Common myeloid progenitor, CD34-positive (primary cell): ENCODE results near the gene RGS21. TPM values are rescaled to one million over a fixed set of nuclear protein-coding genes. Genes with fewer than 3 reads are reported as not detected.

Experiments used
- CTCF ChIA-PET: fragments of 350-600 bp; sonication (Branson Sonifier 250); formaldehyde crosslinking; loops from one replicate; lab custom pipeline; 2021; ENCODE audit warnings: antibody characterized with exemption; lab: Charles Lee
- POLR2A ChIA-PET: fragments of 350-600 bp; sonication (Branson Sonifier 250); formaldehyde crosslinking; loops from one replicate; lab custom pipeline; 2021; ENCODE audit warnings: antibody characterized with exemption; lab: Charles Lee
- DNase-seq, 3 donors: peaks; one replicate each; pipeline versions ENCODE4 v3.0.0 to v3.0.0-alpha.2; 2013
- H3K27ac ChIP-seq, 2 experiments: 1 replicate in 1 of 2; 2 replicates in 1 of 2; pipeline ENCODE4 v1.7.0; 2013; ENCODE audit warnings: inconsistent platforms in 2 of 2, low read length in 2 of 2, mild to moderate bottlenecking in 2 of 2, low read depth in 1 of 2, moderate library complexity in 1 of 2; ENCODE audit not compliant: severe bottlenecking in 2 of 2, insufficient read depth in 1 of 2, poor library complexity in 1 of 2
- H3K27me3 ChIP-seq, 5 experiments: replicated peaks in 2 of 5; 1 replicate in 3 of 5; 2 replicates in 2 of 5; pipeline versions ENCODE4 v1.6.1 to v1.7.0; 2013; ENCODE audit warnings: low read length in 4 of 5, mild to moderate bottlenecking in 2 of 5, moderate library complexity in 2 of 5, inconsistent platforms in 1 of 5; ENCODE audit not compliant: insufficient read depth in 5 of 5, control insufficient read depth in 4 of 5
- H3K36me3 ChIP-seq, 4 experiments: 1 replicate in 2 of 4; 2 replicates in 2 of 4; pipeline versions ENCODE4 v1.6.1 to v1.7.0; 2013; ENCODE audit warnings: low read length in 3 of 4, control low read depth in 1 of 4, mild to moderate bottlenecking in 1 of 4; ENCODE audit not compliant: control insufficient read depth in 4 of 4, insufficient read depth in 4 of 4
- H3K4me1 ChIP-seq, 4 experiments: 1 replicate in 3 of 4; 2 replicates in 1 of 4; pipeline versions ENCODE4 v1.6.1 to v1.7.1; 2013; ENCODE audit warnings: low read length in 3 of 4, mild to moderate bottlenecking in 3 of 4, control low read depth in 1 of 4, inconsistent platforms in 1 of 4, moderate library complexity in 1 of 4; ENCODE audit not compliant: control insufficient read depth in 4 of 4, insufficient read depth in 4 of 4; ENCODE audit errors: control extremely low read depth in 1 of 4
- H3K4me3 ChIP-seq, 7 experiments: 1 replicate in 4 of 7; 2 replicates in 3 of 7; pipeline versions ENCODE4 v1.5.1 to v1.7.0; 2013; ENCODE audit warnings: mild to moderate bottlenecking in 7 of 7, low read length in 6 of 7, moderate library complexity in 6 of 7, inconsistent platforms in 2 of 7, low read depth in 2 of 7, control low read depth in 1 of 7; ENCODE audit not compliant: insufficient read depth in 4 of 7, control insufficient read depth in 1 of 7; ENCODE audit errors: extremely low read depth in 1 of 7
- H3K9me3 ChIP-seq, 5 experiments: 1 replicate in 4 of 5; 2 replicates in 1 of 5; pipeline versions ENCODE4 v1.6.1 to v1.7.1; 2013; ENCODE audit warnings: low read length in 4 of 5, mild to moderate bottlenecking in 2 of 5, inconsistent platforms in 1 of 5, low read depth in 1 of 5, moderate library complexity in 1 of 5; ENCODE audit not compliant: control insufficient read depth in 4 of 5, insufficient read depth in 2 of 5; ENCODE audit errors: control extremely low read depth in 1 of 5
- WGBS: methylation state at CpG from one replicate; pipeline ENCODE4 v1.1.5; 2013; ENCODE audit not compliant: insufficient coverage; 5-methylcytosine and 5-hydroxymethylcytosine counted together
- polyA plus RNA-seq: library from polyadenylated mRNA; unstranded; fragments of 120-200 nt; gene quantifications from one replicate; pipeline ENCODE4 v1.2.1, GENCODE V29; 2013

The RGS21 gene
- not detected for polyA plus RNA-seq

DNA sequence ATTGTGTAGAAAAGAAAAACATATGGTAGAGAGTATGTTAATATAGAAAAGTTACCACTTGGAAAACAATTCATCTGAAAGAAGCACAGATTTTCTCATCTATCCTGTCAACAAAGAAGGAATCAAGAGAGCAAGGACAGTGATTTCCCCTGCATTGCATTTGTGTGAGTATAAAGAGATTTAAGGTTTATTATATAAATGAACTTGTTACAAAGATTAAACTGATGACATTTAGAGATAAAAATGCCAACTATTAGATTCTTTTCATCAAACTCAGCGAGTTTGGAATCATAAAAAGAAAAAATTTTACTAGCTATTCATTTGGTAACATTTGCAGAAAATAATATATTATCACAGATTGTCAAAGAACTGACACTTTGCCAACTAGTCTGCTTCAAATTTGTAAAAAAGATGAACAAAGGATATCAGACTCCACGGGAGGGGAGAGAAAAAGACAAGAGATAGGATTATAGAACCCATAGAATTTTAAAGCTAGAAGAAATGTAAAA, at the start of gene RGS21:
Gene RGS21, plus strand, starts transcription at position 51 of the 509 bp plus-strand sequence. CDS start 26,045 bp downstream, outside the sequence.
- Histone ChIP-seq H3K27me3 (no peaks in the 10 kb centered on the region), H3K27ac (no peak within 1 kb of the TSS), H3K9me3 (no peaks in the 10 kb centered on the region), H3K4me1 (no peaks in the 10 kb centered on the region), H3K4me3 (no peak within 1 kb of the TSS), H3K36me3 (no peaks in the 10 kb centered on the region)
- WGBS: no CpG with 5 or more reads among the region's 2 CpGs
- POLR2A ChIA-PET: no interaction called here
- CTCF ChIA-PET: interaction anchor here (1.8 kb wide), 2 partner anchors 14 to 323 kb away, joined by 4 to 5 read pairs; no protein-coding TSS in a partner anchor
- DNase-seq: no peak

GRCh38 chr1:192268468-192269052, 48.2 kb upstream of the RGS21 start:
- H3K36me3 ChIP-seq: no peaks in the 10 kb centered on the region
- H3K27me3 ChIP-seq: no peaks in the 10 kb centered on the region
- H3K4me1 ChIP-seq: peaks cover 0 to 6% (median 3%) of the 10 kb centered on the region in 4 experiments
- POLR2A ChIA-PET: no interaction called here
- no peak overlapping the region for H3K27ac ChIP-seq
- WGBS: 100% methylated on average over 2 of the region's 6 CpGs
- DNase-seq: no peak
- no peaks in the 10 kb centered on the region for H3K9me3 ChIP-seq
- CTCF ChIA-PET: no interaction called here
- H3K4me3 ChIP-seq: no peak overlapping the region

DNA sequence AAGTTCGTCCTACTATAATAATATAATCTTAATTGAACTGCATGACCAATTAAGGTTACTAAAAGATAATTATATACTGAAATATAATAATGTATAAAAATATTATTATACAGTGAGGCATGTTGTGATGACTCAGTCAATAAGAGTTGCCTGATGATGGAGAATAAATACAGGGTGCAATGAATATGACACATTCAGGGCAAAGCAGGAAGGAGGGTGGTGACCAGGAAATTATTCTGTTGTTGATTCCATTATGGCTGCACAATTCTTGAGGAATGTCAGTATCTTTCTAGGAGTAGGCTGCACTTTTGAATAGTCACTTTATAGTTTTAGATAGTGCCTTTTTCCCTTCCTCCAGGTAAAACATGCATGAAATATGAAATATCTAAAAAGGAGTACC, 46.4 kb upstream of the RGS21 start:
- POLR2A ChIA-PET: no interaction called here
- no peaks in the 10 kb centered on the region for H3K36me3 ChIP-seq

DNA sequence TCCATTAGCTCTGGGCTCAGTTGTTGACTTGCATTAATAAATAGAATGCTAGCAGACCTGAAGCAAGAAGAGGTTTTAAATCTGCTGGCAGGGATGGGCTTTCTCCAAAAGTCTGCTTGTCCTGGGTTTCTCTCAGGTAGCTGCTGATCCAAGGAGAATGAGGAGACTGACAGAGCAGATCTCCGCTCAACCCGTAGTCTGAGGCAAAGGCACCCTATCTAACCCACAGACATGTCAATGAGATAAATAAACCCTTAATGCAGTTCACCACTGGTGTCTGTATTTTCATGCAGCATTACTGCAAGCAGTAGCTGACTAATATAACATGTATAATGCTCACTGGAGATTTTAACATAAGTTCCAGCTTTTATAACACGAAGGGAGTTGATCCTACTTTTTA, 44.1 kb upstream of the RGS21 start:
- Histone ChIP-seq H3K27me3 (no peaks in the 10 kb centered on the region), H3K36me3 (no peaks in the 10 kb centered on the region), H3K27ac (no peak overlapping the region), H3K9me3 (no peaks in the 10 kb centered on the region), H3K4me3 (no peak overlapping the region), H3K4me1 (no peaks in the 10 kb centered on the region)
- no peak for DNase-seq
- ChIA-PET CTCF (no interaction called here), POLR2A (no interaction called here)
- WGBS: 79% methylated on average over 2 of the region's 3 CpGs

More for the DNA sequence above, 46.4 kb upstream of the RGS21 start:
- DNase-seq: no peak
- no peaks in the 10 kb centered on the region for H3K9me3 ChIP-seq
- WGBS: no CpG with 5 or more reads among the region's 1 CpG
- no peaks in the 10 kb centered on the region for H3K4me1 ChIP-seq
- no peak overlapping the region for H3K27ac ChIP-seq
- CTCF ChIA-PET: no interaction called here
- H3K4me3 ChIP-seq: no peak overlapping the region
- H3K27me3 ChIP-seq: no peaks in the 10 kb centered on the region

DNA sequence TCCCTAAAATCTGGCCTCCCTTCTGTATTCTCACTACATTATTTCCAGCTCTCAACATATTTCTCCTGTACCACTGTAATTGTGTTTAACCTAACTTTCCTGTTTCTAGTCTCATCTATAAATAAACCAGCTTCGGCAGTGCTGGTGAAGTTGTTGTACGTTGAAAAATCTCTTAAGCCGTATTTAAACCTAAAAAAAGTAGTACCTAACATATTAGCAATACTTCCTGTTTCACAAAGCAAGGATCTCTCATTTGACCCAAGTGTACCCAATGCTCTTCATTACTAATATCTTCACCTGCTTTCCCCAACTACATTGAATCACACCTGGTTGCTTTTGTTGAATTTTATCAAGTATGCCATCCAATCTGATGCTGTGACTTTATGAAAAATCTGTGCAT, 42.2 kb upstream of the RGS21 start:
- Histone ChIP-seq H3K9me3 (no peaks in the 10 kb centered on the region), H3K36me3 (no peaks in the 10 kb centered on the region), H3K4me3 (no peak overlapping the region), H3K27ac (no peak overlapping the region), H3K4me1 (no peaks in the 10 kb centered on the region), H3K27me3 (no peaks in the 10 kb centered on the region)
- POLR2A ChIA-PET: no interaction called here
- CTCF ChIA-PET: no interaction called here
- WGBS: 82% methylated on average over 2 of the region's 3 CpGs
- DNase-seq: no peak

GRCh38 chr1:192277635-192278034, 39.2 kb upstream of the RGS21 start:
- DNase-seq: peak in 1 of 3 donors; percentile 48
- Histone ChIP-seq H3K4me1 (no peaks in the 10 kb centered on the region), H3K4me3 (no peak overlapping the region), H3K36me3 (no peaks in the 10 kb centered on the region), H3K27me3 (no peaks in the 10 kb centered on the region), H3K27ac (no peak overlapping the region), H3K9me3 (peaks cover 0 to 22% (median 8%) of the 10 kb centered on the region in 5 experiments)
- WGBS: 100% methylated on average over 1 of the region's 1 CpG
- CTCF ChIA-PET: no interaction called here
- POLR2A ChIA-PET: no interaction called here

DNA sequence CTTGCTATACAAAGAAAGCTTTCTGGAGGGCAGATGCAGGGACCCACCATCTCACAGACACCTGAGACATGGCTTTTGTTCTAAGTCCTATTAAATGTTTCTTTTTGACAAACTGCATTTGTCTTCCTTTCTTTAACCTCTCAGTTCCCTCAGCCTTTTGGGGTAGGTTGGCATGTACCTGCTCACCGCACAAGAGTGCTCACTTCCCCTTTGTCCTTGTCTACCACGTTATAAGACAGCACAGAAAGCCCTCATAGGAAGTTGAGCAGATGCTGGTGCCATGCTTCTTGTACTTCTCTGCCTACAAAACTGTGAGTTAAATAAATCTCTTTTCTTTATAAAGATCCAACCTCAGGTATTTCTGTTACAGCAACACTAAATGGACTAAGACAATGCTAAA, 31.9 kb upstream of the RGS21 start:
- no peak overlapping the region for H3K27ac ChIP-seq
- DNase-seq: no peak
- ChIA-PET CTCF (no interaction called here), POLR2A (no interaction called here)
- H3K4me1 ChIP-seq: no peaks in the 10 kb centered on the region
- H3K27me3 ChIP-seq: no peaks in the 10 kb centered on the region
- H3K36me3 ChIP-seq: no peaks in the 10 kb centered on the region
- WGBS: 82% methylated on average over 2 of the region's 2 CpGs
- no peak overlapping the region for H3K4me3 ChIP-seq
- peaks cover 0 to 33% (median 10%) of the 10 kb centered on the region in 5 experiments for H3K9me3 ChIP-seq
